Stimulated activated CD8-positive, alpha-beta memory T cell treated with anti-CD3 and anti-CD28 coated beads, Interleukin-2, amount 100 ng/mL, for 48 hours (primary cell): Measurements from ENCODE around the gene RALGAPA2.

Experiments
- DNase-seq, 2 donors: peaks; one replicate each; pipeline ENCODE4 v3.0.0-alpha.2; 2020; ENCODE audit warnings: low read depth in 2 of 2

The RALGAPA2 gene

DNA sequence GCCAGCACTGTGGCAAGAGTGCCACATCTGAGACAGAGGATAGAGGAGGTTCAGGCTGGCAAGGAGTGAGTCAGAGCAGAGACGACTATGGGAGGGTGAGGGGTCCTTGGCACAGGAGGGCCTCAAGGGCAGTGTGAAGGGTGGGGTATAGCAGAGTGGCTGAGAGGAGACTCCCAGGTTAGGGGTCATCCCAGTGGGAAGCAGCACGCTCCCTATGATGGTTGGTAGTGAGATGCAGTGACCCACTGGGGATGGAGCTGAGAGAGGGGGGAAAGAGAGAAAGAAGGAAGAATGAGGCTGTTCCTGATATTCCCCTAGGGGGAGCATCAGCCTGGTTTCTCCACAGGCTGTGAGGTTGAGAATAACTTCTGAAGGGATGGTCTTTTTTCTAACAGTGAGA, 247.2 kb downstream of the RALGAPA2 start:
- DNase-seq = no peak

DNA sequence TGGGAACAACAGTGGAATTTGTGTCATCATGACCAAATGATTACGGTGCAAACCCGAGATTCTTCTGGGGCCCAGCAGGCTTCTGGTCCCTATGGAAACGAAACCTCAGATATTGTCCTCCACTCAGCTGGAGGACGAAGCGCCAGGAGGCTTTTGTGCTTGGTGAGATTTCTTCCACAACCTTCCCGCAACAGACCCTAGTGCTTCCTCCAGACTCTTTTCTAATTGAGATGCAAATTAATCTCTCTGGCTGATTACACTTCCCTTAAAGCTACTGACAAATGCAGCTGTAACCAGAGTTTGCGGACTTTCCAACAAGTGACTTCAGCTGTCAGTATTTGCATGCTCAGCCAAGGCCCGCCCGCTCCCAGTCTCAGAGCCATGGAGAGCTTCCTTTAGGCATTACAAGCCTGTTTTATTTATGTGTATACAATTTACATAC, 248.5 kb downstream of the RALGAPA2 start:
- no peak for DNase-seq

DNA sequence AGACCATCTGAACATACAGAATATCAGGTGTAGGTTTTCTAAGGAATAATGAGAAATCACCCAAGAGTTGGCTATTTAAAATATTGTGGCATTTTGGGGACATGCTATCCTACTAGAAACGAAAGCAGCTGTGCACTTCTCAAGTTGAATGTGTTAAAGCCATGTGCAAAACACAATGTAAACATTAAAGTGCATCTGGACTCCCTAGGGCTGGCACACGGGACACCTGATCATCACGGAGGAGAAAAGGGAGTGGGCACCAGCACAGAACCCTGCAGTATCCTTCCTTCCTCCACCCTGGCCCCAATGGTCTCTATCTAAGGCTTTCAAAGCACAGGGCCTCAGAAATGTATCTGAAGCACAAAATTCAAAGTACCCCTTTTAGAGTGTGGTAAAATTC, 250.3 kb downstream of the RALGAPA2 start:
- DNase-seq = no peak

DNA sequence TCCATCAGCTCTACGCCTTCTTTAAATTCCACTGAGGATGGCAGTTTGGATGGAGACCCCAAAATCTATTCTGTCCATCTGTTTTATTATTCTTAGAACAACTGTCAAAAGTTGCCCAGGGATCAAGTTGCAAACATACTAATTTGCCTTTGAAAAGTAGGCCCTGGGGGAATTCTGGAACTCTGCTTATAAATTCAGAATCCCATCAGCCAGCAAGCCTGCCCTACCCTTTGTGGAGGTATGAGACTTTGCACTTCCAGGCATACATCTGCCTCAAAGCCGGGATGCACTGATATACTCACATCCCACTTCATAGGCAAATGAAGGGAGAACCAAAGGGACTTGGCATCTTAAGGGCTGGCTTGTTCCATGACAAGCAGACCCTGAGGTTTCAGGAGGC, 250.9 kb downstream of the RALGAPA2 start:
- DNase-seq = no peak

DNA sequence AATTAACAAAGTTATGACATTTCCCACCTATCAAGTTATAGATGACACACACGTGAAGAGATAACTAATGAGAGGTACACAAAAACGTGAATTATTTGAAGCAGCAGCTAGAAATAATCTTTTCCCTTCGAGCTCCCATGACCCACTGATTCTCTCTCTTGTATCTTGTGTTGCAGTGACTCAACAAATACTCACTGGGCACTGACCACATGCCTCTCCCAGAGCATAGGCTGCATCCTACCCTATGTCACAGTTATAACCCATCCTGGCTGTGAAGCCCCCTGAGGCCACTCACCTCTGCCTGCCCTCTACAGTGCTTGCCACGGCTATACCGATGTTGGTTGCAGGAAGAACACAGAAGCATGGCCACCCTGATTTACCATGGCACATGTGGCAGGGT, 252.7 kb downstream of the RALGAPA2 start:
- DNase-seq = no peak

DNA sequence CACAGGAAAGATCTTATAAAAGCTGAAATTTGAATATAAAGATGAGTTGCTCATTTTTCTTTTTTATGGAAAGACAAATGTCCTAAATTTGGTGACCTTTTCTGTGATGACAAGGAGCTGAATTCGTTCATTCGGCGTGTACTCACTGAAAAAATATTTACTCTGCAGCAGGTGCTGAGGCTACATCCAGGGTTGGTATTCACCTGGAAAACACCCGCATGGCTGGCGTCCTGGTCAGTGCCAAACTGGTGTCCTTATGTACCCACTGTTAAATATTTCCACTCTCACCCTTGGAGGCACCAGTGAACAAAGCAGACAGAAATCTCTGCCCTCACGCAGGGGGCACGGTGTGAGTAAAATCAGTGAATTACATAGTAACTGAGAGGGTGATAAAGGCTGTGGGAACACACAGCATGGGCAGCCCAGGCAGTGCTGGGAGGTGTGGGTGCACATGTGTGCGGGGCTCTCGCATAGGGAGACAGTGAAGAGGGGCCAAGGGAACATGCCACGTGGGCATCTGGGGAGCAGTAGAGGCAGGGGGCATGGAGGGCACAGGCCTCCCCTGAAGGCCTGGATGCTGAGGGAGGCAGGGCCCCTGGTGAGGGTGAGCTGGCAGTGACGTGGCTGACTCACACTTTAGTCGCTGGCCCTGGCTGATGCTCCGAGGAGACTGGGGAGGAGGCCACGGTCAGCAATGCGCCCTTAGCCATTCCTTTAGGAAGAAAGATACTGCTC, 254.9 kb downstream of the RALGAPA2 start:
- no peak for DNase-seq

DNA sequence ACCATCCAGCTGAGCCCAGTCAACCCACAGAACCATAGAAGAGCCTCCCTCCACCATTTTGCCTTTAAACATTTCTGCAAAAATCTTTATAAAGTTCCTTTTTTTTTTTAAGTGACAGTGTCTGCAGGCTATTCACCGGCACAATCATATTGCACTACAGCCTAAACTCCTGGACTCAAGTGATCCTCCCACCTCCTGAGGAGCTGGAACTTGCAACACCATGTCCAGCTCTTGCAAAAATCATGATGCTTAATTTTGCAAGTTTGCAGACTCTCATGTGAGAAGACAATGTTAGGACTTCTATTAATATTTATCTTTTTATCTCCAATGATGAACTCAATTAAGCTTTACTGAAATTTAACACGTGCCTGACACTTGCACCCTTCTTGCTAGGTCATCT, 255.7 kb downstream of the RALGAPA2 start:
- DNase-seq = no peak

DNA sequence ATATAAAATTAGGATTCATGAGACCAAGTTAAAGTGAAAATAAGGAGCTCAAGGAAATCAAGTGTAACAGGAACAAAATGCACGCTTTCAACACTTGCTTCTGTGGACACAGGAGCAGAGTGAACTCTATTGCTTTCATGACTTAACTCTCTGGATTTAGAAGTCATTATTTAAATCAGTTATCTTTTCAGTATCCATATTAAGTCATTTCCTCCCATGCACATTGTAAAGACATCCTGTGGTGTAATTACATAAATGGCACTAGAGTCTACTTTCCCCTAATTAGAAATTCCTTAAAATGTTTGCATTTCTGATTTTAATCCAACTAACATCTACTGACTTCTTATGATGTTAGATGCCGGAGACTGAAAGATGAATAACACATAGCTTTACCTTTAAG, 256.5 kb downstream of the RALGAPA2 start:
- no peak for DNase-seq

DNA sequence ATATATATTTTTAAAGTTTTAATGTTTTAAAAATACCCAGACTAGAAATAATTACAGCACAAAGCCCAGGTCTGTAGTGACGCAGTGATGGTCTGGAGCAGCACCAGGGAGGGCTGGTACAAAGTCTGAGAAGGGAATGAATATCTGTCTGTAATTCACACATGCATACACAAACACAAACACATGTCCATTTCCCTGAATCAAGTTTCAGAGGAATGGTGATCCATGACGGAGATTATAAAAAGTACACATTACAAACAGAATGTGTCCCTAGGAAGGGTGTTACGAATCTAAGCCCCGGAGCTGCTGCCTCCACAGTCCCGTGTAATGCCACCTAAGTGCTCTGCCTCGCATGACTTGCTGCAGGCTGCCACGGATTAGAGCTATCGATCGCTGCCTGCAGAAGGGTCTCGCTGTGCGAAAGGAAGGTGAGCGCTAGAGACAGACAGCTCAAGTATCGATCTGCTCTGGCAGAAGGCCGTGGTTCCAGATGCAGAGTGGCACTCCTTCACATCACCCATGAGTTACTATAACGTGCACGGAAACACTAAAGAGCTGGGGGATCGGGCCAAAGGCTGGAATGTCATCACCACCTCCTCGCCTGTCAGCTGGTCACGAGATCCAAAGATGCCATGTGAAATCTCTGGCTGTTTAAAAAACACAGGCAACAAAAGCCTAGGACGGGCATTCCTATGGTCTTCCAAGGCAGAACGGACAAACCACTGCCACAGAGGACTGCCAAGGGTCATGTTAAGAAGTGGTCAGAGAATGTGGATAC, 257.4 kb downstream of the RALGAPA2 start:
- DNase-seq = no peak

DNA sequence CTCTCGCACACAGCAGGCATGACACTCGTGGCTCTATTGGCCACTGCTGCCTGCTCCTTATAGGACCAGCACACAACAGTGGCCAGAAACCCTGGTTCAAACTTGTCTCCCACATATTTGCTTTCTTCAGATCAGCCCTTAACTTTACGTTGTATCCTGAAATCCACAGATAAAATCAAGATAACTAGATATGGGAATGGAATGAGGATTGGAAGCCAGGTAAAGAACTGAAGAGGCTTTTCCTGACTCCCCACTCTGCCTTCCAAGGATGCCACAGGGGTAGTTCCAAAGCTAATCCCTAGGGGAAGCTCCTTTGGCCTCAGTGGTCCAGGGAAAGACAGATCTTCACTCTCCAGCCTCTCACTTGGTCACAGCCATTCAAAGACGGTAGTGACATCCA, 258.1 kb downstream of the RALGAPA2 start:
- no peak for DNase-seq

DNA sequence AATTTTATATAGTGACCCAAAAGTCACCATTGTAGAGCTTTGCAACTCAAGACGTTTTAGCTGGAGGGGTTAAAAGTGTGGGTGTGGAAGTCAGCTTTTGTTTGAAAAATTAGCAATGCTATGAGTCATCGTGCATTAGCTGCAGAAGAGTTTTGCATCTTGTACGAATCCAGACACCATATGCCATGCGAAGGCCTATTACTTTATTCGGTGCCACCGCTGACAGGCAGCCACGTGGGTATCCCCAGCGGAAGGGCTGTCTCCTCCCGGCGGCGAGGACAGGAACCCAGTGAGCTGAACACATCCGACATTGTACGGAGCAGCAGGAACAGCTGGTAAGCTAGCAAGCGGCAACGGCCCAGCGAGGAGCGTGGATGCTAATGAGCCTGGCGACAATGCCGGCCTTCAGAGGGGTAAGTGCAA, 260.2 kb downstream of the RALGAPA2 start:
- DNase-seq = peak; percentile 28 to 49

DNA sequence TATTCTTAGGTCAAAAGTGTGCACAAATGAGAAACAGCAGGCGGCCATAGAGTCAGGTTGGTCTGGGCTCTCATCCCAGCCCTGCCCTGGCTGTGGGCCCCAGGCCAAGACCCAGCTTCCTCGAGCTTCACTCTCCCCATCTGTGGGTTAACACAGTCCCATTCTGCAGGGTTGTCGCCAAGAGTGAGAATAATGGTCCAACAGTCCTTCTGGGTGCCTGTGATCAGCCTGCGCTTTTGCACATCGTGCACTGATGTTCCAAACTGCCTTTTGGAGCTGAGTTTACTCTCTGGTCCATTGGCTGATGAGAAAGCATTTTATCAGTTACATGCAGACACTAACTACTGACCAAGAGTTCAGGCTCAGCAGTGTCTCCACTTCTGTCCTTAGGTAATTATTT, 261.9 kb downstream of the RALGAPA2 start:
- DNase-seq = no peak

DNA sequence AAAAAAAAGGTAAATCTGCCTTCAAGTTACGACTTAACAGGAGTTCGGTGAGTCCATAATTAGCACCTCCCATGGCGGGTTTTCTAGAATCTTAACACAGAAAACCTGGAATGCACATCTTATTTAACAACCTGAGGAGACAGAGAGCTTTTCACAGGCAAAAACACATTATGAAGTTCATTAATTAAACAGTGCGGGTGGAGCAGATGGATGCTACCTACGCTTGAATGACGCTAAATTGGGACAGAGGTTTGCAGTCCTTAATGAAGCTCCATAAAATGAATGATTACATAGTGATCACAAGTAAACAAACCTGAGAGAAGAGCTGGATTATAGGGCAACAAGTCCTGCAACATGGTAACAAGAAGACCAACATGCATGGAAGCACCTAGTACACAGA, 263.6 kb downstream of the RALGAPA2 start:
- no peak for DNase-seq

DNA sequence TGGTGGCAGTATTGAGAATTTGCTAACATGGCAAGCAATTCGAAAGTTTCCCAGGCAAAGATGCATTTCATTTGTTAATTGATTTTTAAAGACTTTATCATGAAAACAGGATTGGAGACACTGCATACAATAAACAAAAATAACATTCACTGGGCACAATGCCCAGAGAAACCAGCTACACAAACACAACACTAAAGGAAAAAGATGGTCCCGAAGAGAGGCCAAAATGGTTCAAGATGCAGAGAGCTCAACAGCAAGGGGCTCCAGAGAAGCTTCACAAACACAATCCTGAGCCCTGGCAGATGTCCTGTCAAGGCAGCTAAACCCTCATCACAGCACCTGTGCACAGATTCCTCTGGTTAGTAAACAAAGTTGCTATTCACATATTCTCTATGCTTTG, 265.2 kb downstream of the RALGAPA2 start:
- no peak for DNase-seq

DNA sequence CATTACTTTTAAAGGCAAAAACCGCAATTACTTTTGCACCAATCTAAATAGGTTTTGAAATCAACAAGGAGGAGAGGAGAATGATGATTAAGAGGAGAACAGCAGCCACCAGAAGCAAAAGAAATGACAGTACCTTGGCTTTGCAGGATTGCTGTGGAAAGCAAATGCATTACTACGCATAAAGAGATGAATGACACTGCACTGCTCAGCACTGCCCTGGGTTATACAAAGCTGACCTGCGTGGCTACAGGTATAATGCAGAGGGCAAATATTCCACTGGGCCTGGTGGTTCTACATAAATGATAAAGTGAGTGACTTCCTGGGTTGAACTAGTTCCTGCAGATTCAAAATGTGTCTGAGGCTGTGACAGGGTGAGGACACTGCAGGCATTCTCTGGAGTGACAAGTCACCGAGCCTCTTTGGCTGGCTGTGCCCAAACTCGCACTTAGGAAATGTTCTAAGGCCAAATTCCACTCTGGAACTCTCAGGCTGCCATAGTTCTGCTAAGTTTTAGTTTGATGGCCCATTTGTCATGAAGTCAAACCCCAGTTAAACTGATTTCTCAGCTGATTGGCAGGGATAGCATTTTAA, 265.9 kb downstream of the RALGAPA2 start:
- DNase-seq = no peak

DNA sequence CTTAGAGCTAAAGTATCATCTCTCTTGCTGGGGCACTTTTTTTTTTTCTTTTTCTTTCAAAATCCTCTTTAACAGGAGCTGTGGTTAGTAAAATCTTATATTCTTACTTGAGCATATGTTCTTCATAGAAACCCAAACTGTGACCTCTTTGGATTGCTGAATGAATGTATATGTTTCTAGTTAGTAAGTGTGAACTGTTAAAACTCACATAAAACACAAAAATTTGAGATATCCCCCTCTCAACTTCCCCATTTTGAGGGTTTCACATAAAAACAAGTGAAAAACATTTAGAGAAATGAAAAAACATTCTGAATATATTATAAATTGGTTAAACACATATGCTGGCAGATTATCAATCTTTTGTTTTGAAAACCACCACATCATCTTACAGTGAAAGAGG, 266.4 kb downstream of the RALGAPA2 start:
- no peak for DNase-seq

DNA sequence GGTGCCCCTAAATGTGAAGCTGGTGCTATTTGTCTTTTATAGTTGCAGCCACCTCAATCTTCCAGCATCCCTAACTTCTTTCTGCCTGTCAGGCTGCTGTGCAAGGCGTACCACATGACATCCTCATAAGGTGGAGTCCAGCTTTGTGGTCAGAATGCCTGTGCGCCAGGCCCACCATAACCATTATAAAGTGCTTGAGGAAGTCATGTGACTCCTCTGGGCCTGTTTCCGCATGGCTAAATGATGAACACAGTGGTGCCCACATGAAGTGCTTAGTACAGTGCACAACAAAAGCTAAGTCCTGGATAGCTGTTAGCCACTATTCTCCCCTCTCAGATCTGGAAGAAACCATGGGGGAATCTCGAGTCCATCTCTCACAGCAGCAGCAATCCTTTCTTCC, 268.9 kb downstream of the RALGAPA2 start:
- DNase-seq = no peak

DNA sequence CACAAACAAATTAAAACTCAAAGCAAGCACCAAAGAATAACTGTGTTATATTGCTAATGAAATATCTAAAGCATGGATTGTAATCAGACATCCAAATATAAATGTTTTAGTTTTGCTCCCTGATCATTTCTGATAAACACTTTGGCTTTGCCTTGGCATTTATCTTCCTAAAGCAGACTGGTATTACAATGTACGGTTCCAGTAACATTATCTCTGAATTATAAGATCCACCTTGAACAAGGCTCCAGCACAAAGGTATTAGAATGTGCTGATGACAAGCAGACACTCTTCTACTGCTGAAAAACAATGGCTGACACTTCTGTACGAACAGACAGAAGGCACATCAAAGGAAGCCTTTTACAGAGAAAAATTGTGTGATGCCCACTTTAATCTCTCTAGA, 270.0 kb downstream of the RALGAPA2 start:
- DNase-seq = no peak

DNA sequence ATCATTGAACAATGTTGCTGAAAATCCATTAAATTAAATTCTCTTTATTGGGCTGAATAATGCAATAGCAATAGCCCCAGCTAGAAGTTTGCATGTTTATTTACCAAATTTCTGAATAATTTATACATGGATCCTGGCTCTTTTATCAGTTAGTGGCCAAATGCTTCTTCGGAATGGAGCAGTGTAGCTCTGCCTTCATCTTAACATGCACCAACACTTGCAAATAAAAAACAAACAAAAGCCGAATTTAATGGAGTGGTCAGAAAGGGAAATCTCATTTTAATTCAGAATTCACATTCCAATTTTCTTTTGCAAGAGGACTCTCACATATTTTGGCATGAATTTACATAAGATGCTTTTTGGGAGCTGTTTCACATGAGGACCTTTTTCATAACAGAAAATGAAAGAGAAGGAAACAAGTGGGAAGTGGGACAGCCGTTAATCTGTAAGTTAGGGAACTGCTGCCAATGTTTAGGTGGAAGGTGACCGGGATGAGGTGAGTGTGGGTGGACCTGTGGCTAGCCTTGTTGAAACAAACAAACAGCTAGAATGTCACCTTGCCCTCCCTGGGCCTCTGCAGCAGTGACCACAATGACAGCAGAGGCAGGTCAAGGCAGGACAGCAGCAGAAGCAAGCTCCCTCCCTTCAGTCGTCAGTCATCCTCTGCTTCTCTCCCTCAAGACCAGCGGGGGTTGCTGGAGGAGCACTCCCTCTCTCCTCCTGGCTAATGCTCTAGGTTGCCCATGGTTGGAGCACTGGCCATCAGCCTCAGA, 271.4 kb downstream of the RALGAPA2 start:
- DNase-seq = no peak

DNA sequence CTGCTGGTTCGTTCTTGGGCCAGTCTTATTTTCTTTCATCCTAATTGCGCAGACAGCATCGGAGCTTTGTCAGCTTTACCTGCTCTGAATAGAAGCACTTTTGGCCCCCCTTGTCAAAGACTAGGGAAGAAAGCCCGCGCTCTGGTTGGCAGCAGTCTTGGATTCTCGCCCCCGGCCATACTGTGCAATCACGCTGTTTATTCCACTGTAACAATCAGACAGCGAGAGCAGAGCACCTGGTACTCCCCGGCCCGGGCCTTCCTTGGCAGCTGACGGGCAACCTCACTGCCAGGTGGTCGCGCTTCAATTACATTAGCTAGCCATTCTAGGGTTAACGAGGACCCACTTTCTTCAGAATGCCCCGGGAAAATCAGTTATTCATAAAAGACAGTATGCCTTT, 272.0 kb downstream of the RALGAPA2 start:
- no peak for DNase-seq

DNA sequence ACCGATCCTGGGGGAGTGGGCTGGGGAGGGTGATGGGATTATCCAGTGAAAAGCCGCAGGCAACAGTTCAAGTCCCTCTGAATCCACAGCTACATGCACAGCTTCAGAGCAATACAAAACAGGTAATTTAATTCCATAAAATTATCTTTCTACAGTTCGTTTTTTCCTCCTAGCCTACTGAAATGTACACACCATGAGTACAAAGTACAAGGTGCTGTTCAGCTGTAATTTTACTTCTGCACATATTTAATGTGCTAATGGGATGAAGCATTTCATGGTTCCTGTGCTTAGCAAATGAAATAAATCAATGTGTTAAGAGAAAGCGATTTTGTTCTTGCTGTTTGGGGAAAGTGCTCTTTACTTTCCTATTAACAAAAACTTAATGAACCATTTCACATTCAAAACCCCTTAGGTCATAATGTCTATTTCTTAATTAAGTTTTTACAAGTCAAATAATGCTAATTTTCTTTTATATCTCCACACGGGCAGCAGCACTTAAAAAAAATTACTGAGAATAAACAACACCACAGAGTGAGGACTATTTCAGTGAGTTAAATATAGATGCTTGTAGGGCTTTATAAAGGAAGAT, 272.7 kb downstream of the RALGAPA2 start:
- no peak for DNase-seq

DNA sequence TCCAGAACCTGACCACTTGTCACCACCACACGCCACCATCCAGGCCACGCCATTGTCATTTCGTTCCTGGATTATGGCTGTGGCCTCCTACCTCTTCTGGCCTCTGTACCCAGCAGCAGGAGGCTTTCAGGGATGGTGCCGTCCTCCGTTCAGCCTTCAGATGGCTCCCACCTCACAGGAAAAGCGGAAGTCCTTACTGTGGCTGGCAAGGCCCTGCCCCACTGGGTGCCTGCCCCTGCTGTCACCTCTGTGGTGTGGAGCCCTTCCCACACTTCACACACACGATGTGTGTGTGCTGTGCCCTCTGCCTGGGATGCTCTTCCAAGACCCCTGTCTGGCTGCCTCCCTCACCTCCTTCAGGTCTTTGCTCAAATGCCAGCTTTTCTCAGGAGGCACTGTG, 275.1 kb downstream of the RALGAPA2 start:
- no peak for DNase-seq
